ENCODE measurements around the gene LSAMP. TPM values are rescaled to one million over a fixed set of nuclear protein-coding genes. Genes with fewer than 3 reads are reported as not detected.

The LSAMP gene
- total RNA-seq, 1 donor from 2014 or later: 1.1 TPM

- H3K27ac Mint-ChIP-seq (ENCODE audit: unreplicated experiment): peak overlapping the region; percentile 78
- no peak for DNase-seq (ENCODE audit: low spot score)
- H3K4me1 Mint-ChIP-seq (ENCODE audit: low read depth): peaks cover 50% of the 10 kb centered on the region
- no peaks in the 10 kb centered on the region for H3K36me3 Mint-ChIP-seq (ENCODE audit: low read depth)
- TF ChIP-seq CTCF (IDR thresholded peaks at IDR 0.05): no peak
- H3K27me3 Mint-ChIP-seq (ENCODE audit: low read depth): no peaks in the 10 kb centered on the region
- H3K9me3 Mint-ChIP-seq (ENCODE audit: low read depth): no peaks in the 10 kb centered on the region
- peak overlapping the region; percentile 5 for H3K4me3 Mint-ChIP-seq (ENCODE audit: unreplicated experiment)
Observed at GRCh38 chr3:115806501-115806900, 638.8 kb downstream of the LSAMP start.

- Mint-ChIP-seq H3K27ac (ENCODE audit: unreplicated experiment) (no peak overlapping the region), H3K27me3 (ENCODE audit: low read depth) (no peaks in the 10 kb centered on the region), H3K4me1 (ENCODE audit: low read depth) (peaks cover 55% of the 10 kb centered on the region), H3K36me3 (ENCODE audit: low read depth) (no peaks in the 10 kb centered on the region), H3K4me3 (ENCODE audit: unreplicated experiment) (no peak overlapping the region), H3K9me3 (ENCODE audit: low read depth) (no peaks in the 10 kb centered on the region)
- no peak for TF ChIP-seq CTCF (IDR thresholded peaks at IDR 0.05)
- DNase-seq (ENCODE audit: low spot score): no peak
Observed at GRCh38 chr3:115805520-115805919, 639.8 kb downstream of the LSAMP start.

GRCh38 chr3:115804713-115805119, 640.6 kb downstream of the LSAMP start:
- no peaks in the 10 kb centered on the region for H3K36me3 Mint-ChIP-seq (ENCODE audit: low read depth)
- peak overlapping the region; percentile 71 for H3K27ac Mint-ChIP-seq (ENCODE audit: unreplicated experiment)
- DNase-seq (ENCODE audit: low spot score): no peak
- H3K27me3 Mint-ChIP-seq (ENCODE audit: low read depth): no peaks in the 10 kb centered on the region
- TF ChIP-seq CTCF (IDR thresholded peaks at IDR 0.05): no peak
- H3K4me1 Mint-ChIP-seq (ENCODE audit: low read depth): peaks cover 60% of the 10 kb centered on the region
- H3K9me3 Mint-ChIP-seq (ENCODE audit: low read depth): no peaks in the 10 kb centered on the region
- no peak overlapping the region for H3K4me3 Mint-ChIP-seq (ENCODE audit: unreplicated experiment)

- no peak for TF ChIP-seq CTCF (IDR thresholded peaks at IDR 0.05)
- H3K9me3 Mint-ChIP-seq (ENCODE audit: low read depth): no peaks in the 10 kb centered on the region
- H3K4me3 Mint-ChIP-seq (ENCODE audit: unreplicated experiment): no peak overlapping the region
- no peaks in the 10 kb centered on the region for H3K36me3 Mint-ChIP-seq (ENCODE audit: low read depth)
- peaks cover 64% of the 10 kb centered on the region for H3K4me1 Mint-ChIP-seq (ENCODE audit: low read depth)
- H3K27ac Mint-ChIP-seq (ENCODE audit: unreplicated experiment): peak overlapping the region; percentile 71
- DNase-seq (ENCODE audit: low spot score): no peak
- no peaks in the 10 kb centered on the region for H3K27me3 Mint-ChIP-seq (ENCODE audit: low read depth)
Observed at GRCh38 chr3:115804200-115804599, 641.1 kb downstream of the LSAMP start.

GRCh38 chr3:115803661-115804060, 641.6 kb downstream of the LSAMP start:
- Mint-ChIP-seq H3K4me1 (ENCODE audit: low read depth) (peaks cover 61% of the 10 kb centered on the region), H3K27me3 (ENCODE audit: low read depth) (no peaks in the 10 kb centered on the region), H3K9me3 (ENCODE audit: low read depth) (no peaks in the 10 kb centered on the region), H3K36me3 (ENCODE audit: low read depth) (no peaks in the 10 kb centered on the region), H3K4me3 (ENCODE audit: unreplicated experiment) (no peak overlapping the region), H3K27ac (ENCODE audit: unreplicated experiment) (peak overlapping the region; percentile 6)
- no peak for TF ChIP-seq CTCF (IDR thresholded peaks at IDR 0.05)
- DNase-seq (ENCODE audit: low spot score): no peak
